Measurements from ENCODE around the gene BTBD2. TPM values are rescaled to one million over a fixed set of nuclear protein-coding genes. Genes with fewer than 3 reads are reported as not detected.

Gene BTBD2
- total and polyA plus RNA-seq, 2 of the 13 experiments (the other 11 are each of a cell fraction or from before 2014, with no cell fraction given): 28.1 to 45.3 TPM

GRCh38 chr19:2035590-2035991 is 20.1 kb upstream of the BTBD2 start:
- H3K9me3 ChIP-seq (ENCODE audit: low read length): no peaks in the 10 kb centered on the region
- ATAC-seq: no peak
- no peaks in the 10 kb centered on the region for H4K20me1 ChIP-seq (ENCODE audit: insufficient read depth, low read length)
- no peak for DNase-seq (ENCODE audit: low spot score)
- no peak overlapping the region for H3K9ac ChIP-seq (ENCODE audit: insufficient read depth, low read depth, low read length)
- peaks cover 14% of the 10 kb centered on the region for H3K4me1 ChIP-seq (ENCODE audit: insufficient read depth, low read length)
- H3K27me3 ChIP-seq (ENCODE audit: control insufficient read depth in 1 of 2, insufficient read depth in 2 of 2, low read length in 2 of 2): peaks cover 0 to 9% of the 10 kb centered on the region in 2 experiments; a peak in 2 of 5 replicates
- no peak overlapping the region for H3K27ac ChIP-seq (ENCODE audit: extremely low read length, insufficient read depth, low read length)
- intact Hi-C loops (cut with micrococcal nuclease; ENCODE audit: unreplicated experiment) (no loop called here), in situ Hi-C loops (cut with HindIII; ENCODE audit: extremely low pct_ligation_motif_present, low pct_unique_long_range_greater_than_20kb) (no loop called here)
- no peak overlapping the region for H3K4me3 ChIP-seq (replicated peaks in 1 of 3; ENCODE audit: insufficient read depth in 1 of 3, low read depth in 2 of 3, low read length in 3 of 3)
- WGBS (ENCODE audit: low lambda C conversion rate): 84% methylated on average over 12 of the region's 14 CpGs
- TF ChIP-seq YY1 (IDR thresholded peaks at IDR 0.05; ENCODE audit: insufficient read depth, insufficient replicate concordance, low read depth, low read length) (peak; percentile 50), SALL1 (CRISPR knock-in tag; IDR thresholded peaks at IDR 0.05) (no peak)
- no peak overlapping the region for H2AFZ ChIP-seq (ENCODE audit: low read length)
- ChIA-PET CTCF (ENCODE audit: low intra/inter-chr PET ratio, low total read pairs) (no interaction called here), POLR2A (interaction anchor here (2.3 kb wide), 1 partner anchor 16 kb away, joined by 7 read pairs; the partner anchor contains the start of gene MKNK2)
- no peak overlapping the region for H3K4me2 ChIP-seq (ENCODE audit: low read depth, low read length)
- no TSS peak for BruUV-seq (replicated peaks)
- H3K36me3 ChIP-seq (replicated peaks in 1 of 2; ENCODE audit: control insufficient read depth in 1 of 2, insufficient read depth in 2 of 2, low read length in 2 of 2): peaks cover 3 to 20% of the 10 kb centered on the region in 2 experiments; a peak in 2 of 5 replicates
- no peaks in the 10 kb centered on the region for H3K79me2 ChIP-seq (ENCODE audit: insufficient read depth, low read length)
- no peak for FAIRE-seq

GRCh38 chr19:2034729-2035589 is 19.4 kb upstream of the BTBD2 start:
- TF ChIP-seq MLX (CRISPR knock-in tag; IDR thresholded peaks at IDR 0.05) (no peak), CREB1 (IDR thresholded peaks at IDR 0.05) (peak; percentile 30; the same call in 1 of the 2 replicates), CREB1 (CRISPR knock-in tag; IDR thresholded peaks at IDR 0.05) (no peak), ZFP36 (IDR thresholded peaks at IDR 0.05; ENCODE audit: borderline replicate concordance, low read depth, low read length, partially characterized antibody) (peak; percentile 17), ZNF672 (CRISPR knock-in tag; IDR thresholded peaks at IDR 0.05) (no peak), ZNF687 (CRISPR knock-in tag; IDR thresholded peaks at IDR 0.05) (peak; percentile 6; the same call in 1 of the 2 replicates)
- intact Hi-C loops (cut with micrococcal nuclease; ENCODE audit: unreplicated experiment) (no loop called here), in situ Hi-C loops (cut with HindIII; ENCODE audit: extremely low pct_ligation_motif_present, low pct_unique_long_range_greater_than_20kb) (no loop called here)
- no peaks in the 10 kb centered on the region for H3K79me2 ChIP-seq (ENCODE audit: insufficient read depth, low read length)
- ATAC-seq (no peak; the same call in none of the 3 replicates), FAIRE-seq (no peak), DNase-seq (ENCODE audit: low spot score) (no peak)
- POLR2A ChIA-PET: interaction anchor here (2.3 kb wide), 1 partner anchor 16 kb away, joined by 7 read pairs; the partner anchor contains the start of gene MKNK2
- H3K9ac ChIP-seq (ENCODE audit: insufficient read depth, low read depth, low read length): no peak overlapping the region
- no peaks in the 10 kb centered on the region for H4K20me1 ChIP-seq (ENCODE audit: insufficient read depth, low read length)
- CTCF ChIA-PET (ENCODE audit: low intra/inter-chr PET ratio, low total read pairs): no interaction called here
- 54% methylated on average over 33 of the region's 34 CpGs for WGBS (ENCODE audit: low lambda C conversion rate)
- no peaks in the 10 kb centered on the region for H3K9me3 ChIP-seq (ENCODE audit: low read length)
- no peak overlapping the region for H3K4me2 ChIP-seq (ENCODE audit: low read depth, low read length)
- H3K4me1 ChIP-seq (ENCODE audit: insufficient read depth, low read length): peaks cover 14% of the 10 kb centered on the region
- H3K27ac ChIP-seq (ENCODE audit: extremely low read length, insufficient read depth, low read length): no peak overlapping the region
- no peak overlapping the region for H3K4me3 ChIP-seq (replicated peaks in 1 of 3; ENCODE audit: insufficient read depth in 1 of 3, low read depth in 2 of 3, low read length in 3 of 3)
- H3K27me3 ChIP-seq (ENCODE audit: control insufficient read depth in 1 of 2, insufficient read depth in 2 of 2, low read length in 2 of 2): peaks cover 0 to 9% of the 10 kb centered on the region in 2 experiments; a peak in 2 of 5 replicates
- BruUV-seq (replicated peaks): no TSS peak
- no peak overlapping the region for H2AFZ ChIP-seq (ENCODE audit: low read length)
- peaks cover 2 to 13% of the 10 kb centered on the region in 2 experiments; a peak in 1 of 5 replicates for H3K36me3 ChIP-seq (replicated peaks in 1 of 2; ENCODE audit: control insufficient read depth in 1 of 2, insufficient read depth in 2 of 2, low read length in 2 of 2)

All from HepG2 (cell line).